Measurements from ENCODE around the gene SCGB1D2. TPM values are rescaled to one million over a fixed set of nuclear protein-coding genes. Genes with fewer than 3 reads are reported as not detected.

The SCGB1D2 gene, protein sequence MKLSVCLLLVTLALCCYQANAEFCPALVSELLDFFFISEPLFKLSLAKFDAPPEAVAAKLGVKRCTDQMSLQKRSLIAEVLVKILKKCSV
- total RNA-seq: not detected in 2 replicates

DNA sequence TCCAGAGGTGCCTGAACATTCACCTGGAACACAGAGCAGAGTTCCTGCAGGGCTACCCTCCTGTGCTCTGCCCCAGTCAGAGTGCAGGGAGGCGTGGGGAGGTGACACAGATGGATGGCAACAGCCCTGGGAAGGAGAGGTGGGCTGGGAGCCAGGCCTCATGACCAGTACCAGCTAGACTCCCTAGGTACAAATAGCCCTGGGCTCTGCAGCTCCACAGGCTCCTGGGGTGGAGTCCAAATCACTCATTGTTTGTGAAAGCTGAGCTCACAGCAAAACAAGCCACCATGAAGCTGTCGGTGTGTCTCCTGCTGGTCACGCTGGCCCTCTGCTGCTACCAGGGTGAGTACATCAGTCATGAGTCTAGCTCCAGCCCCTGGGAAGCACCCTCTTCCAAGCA lies at the start of gene SCGB1D2:
Gene SCGB1D2 (plus strand): TSS at position 219 of the 400 bp plus-strand sequence. CDS start 69 bp downstream, at position 288.

DNA sequence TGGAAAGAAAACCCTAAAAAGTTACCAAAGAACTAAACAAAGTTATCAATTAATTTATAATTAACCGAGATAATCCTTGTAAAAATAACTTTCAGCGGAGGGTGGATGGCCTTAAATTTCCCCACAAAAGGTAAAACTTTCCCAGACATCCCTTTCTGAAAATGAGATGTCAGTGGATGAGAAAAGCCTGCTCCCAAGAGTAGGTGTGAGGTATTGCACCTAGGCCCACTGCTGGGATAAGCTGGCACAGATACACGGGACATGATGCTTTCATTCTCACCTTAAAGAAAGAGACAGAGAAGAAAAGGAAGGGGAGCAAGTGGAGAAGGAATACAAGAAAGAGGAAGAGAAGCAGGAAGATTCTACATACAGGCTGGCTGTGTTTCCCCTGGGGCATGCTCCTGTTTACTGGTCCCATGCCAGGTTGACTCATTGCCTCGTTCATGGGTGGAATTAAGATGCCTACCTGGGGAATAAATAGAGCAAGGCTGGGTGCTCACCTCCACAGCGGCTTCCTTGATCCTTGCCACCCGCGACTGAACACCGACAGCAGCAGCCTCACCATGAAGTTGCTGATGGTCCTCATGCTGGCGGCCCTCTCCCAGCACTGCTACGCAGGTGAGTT lies 27.7 kb downstream of the SCGB1D2 start, which contains the start of gene SCGB2A2:
Gene SCGB2A2 (plus strand): TSS at position 505 of the 625 bp plus-strand sequence. CDS start 59 bp downstream, at position 564.

Other genes starting within 250 kb of the SCGB1D2 start
- 15.2 and 29.1 TPM in 2 replicates for gene INCENP, start 118.2 kb upstream of the SCGB1D2 start, total RNA-seq
- gene SCGB1D1, start 52.0 kb upstream of the SCGB1D2 start, total RNA-seq: not detected in 2 replicates
- not detected in 2 replicates for gene SCGB2A1, start 33.6 kb upstream of the SCGB1D2 start, total RNA-seq
- gene SCGB2A2, start 27.9 kb downstream of the SCGB1D2 start, total RNA-seq: not detected in 2 replicates
- gene SCGB1D4, start 56.8 kb downstream of the SCGB1D2 start, total RNA-seq: not detected in 2 replicates
- 0.33 and 1.0 TPM in 2 replicates for gene ASRGL1, start 95.2 kb downstream of the SCGB1D2 start, total RNA-seq
- gene SCGB1A1, start 176.8 kb downstream of the SCGB1D2 start, total RNA-seq: not detected in 2 replicates

Measured in smooth muscle cell of trachea (primary cell).